Osteoblast (primary cell): ENCODE measurements around the gene MAP3K9. TPM values are rescaled to one million over a fixed set of nuclear protein-coding genes. Genes with fewer than 3 reads are reported as not detected.
A peak's percentile ranks its signal among the peaks of the same experiment; 100 is the strongest.

ENCODE experiments used
- DNase-seq: peaks from one replicate; pipeline ENCODE4 v3.0.0; 2011; ENCODE audit warnings: low spot score, mixed read lengths; ENCODE audit not compliant: insufficient read length; ENCODE audit errors: missing footprints
- H2AFZ ChIP-seq: 2 replicates; pipeline ENCODE4 v1.6.0; 2011; ENCODE audit warnings: mild to moderate bottlenecking, low read length
- H3K27ac ChIP-seq: 2 replicates; pipeline ENCODE4 v1.5.1; 2011; ENCODE audit warnings: mild to moderate bottlenecking, low read depth, low read length, moderate library complexity
- H3K27me3 ChIP-seq: 2 replicates; pipeline ENCODE4 v1.6.0; 2012; ENCODE audit warnings: mild to moderate bottlenecking, control low read depth, inconsistent platforms, low read length, moderate library complexity; ENCODE audit not compliant: insufficient read depth
- H3K36me3 ChIP-seq: 2 replicates; pipeline ENCODE4 v1.5.1; 2011; ENCODE audit warnings: mild to moderate bottlenecking, low read length, control low read depth, moderate library complexity; ENCODE audit not compliant: insufficient read depth
- H3K4me1 ChIP-seq: 2 replicates; pipeline ENCODE4 v1.5.1; 2011; ENCODE audit warnings: mild to moderate bottlenecking, low read length, control low read depth, moderate library complexity; ENCODE audit not compliant: insufficient read depth
- H3K4me2 ChIP-seq: 2 replicates; pipeline ENCODE4 v1.6.0; 2011; ENCODE audit warnings: mild to moderate bottlenecking, low read length; ENCODE audit not compliant: insufficient read depth
- H3K4me3 ChIP-seq: fragments of 200-600 bp; sonication (generic); 3 replicates; pipeline ENCODE4 v1.5.1; 2012; ENCODE audit warnings: mild to moderate bottlenecking, low read length, inconsistent platforms; ENCODE audit not compliant: insufficient read depth
- H3K79me2 ChIP-seq: 2 replicates; pipeline ENCODE4 v1.6.0; 2012; ENCODE audit warnings: mild to moderate bottlenecking, low read length, control low read depth, inconsistent platforms; ENCODE audit not compliant: insufficient read depth
- H3K9me3 ChIP-seq: 2 replicates; pipeline ENCODE4 v1.5.1; 2011; ENCODE audit warnings: low read depth, low read length, control low read depth
- H4K20me1 ChIP-seq: 2 replicates; pipeline ENCODE4 v1.6.0; 2012; ENCODE audit warnings: mild to moderate bottlenecking, low read length, control low read depth; ENCODE audit not compliant: insufficient read depth
- CTCF ChIP-seq: IDR thresholded peaks from 2 replicates; pipeline ENCODE4 v1.5.1; 2011; ENCODE audit warnings: mild to moderate bottlenecking, low read depth, low read length, moderate library complexity; ENCODE audit errors: extremely low read depth
- total RNA-seq: library from RNA; depleted of rRNA; stranded (reverse); fragments of >200 nt; gene quantifications from 2 replicates; pipeline ENCODE4 v1.2.3, GENCODE V29; 2012

MAP3K9 gene
- total RNA-seq, 1 donor: under 0.01 TPM

DNA sequence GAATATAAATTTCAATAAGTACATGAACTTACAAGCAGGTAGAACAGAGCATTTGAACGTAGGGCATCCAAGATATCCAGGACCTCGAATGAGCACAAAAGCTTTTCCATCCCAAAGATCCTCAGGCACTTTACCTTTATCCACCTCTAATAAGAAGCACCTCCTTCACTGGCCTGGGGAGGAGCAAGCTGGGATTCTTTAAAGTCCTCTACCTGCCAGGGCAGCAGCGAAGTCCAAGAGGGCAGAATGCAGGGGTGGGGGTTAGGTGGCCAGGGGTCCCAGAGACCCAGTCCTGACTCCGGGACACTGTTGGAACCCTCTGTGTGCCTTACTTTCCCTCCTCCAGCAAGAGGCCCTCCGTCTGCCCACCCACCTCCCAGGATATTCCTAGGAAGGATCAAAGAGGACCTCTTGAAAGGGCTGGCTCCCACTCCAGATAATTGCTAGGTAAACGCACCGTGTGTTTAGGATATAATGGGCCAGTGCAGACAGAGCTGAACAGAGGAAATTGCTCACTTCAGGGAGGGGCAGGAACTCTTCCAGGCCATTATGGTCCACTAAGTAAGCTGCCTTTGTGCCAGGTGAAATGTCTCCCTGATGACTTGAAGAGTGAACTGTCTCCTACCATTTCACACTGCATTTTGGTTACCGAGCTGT, 99.5 kb downstream of the MAP3K9 start:
- Histone ChIP-seq H4K20me1 (no peaks in the 10 kb centered on the region), H2AFZ (peak overlapping the region; percentile 8), H3K27me3 (peaks cover 13% of the 10 kb centered on the region), H3K36me3 (no peaks in the 10 kb centered on the region), H3K79me2 (no peaks in the 10 kb centered on the region), H3K27ac (no peak overlapping the region), H3K4me3 (no peak overlapping the region), H3K9me3 (no peaks in the 10 kb centered on the region), H3K4me1 (peaks cover 23% of the 10 kb centered on the region), H3K4me2 (no peak overlapping the region)
- DNase-seq: peak; percentile 41
- no peak for TF ChIP-seq CTCF

DNA sequence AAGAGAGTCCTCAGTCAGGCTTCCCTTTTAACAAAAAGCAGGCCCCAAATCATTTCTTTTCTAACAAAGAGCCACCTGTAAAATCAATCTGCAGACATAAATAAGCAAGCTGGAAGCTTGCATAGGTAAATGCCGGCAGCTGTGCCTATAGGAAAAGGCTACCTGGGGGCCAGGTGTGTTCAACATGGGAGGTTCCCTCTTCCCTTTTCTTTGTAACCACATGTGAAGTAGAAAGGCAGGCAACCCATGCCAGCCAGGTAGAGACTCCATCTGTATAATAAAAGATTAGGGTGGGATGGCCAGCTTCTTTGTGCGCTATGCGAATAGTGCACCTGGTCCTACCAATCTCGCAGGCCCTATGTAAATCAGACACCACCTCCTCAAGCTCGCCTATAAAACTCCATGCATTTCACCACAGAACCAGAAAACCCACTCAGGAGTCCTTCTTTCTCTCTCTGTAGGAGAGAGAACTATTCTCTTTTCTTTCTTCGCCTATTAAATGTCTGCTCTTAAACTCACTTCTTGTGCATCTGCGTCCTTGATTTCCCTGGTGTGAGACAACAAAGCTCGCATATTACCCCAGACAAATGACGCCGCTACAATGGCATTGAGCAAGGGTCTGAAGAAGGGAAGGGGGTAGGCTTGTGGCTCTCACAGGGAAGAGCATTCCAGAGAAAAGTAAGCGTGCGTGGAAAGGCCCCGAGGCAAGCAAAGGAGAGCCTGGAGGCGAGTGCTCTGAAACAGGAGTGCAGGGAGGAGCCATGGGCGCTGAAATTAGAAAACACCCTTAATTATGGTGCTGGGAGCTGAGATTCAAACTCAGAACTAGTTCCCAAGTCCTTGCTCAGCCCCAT, 100.4 kb downstream of the MAP3K9 start:
- TF ChIP-seq CTCF: no peak
- Histone ChIP-seq H3K79me2 (no peaks in the 10 kb centered on the region), H3K36me3 (no peaks in the 10 kb centered on the region), H3K4me3 (no peak overlapping the region), H3K4me1 (peaks cover 23% of the 10 kb centered on the region), H4K20me1 (no peaks in the 10 kb centered on the region), H3K27me3 (peaks cover 17% of the 10 kb centered on the region), H3K9me3 (no peaks in the 10 kb centered on the region), H3K27ac (no peak overlapping the region), H3K4me2 (no peak overlapping the region), H2AFZ (no peak overlapping the region)
- no peak for DNase-seq

GRCh38 chr14:70707138-70708038, 101.9 kb downstream of the MAP3K9 start:
- H3K27me3 ChIP-seq: peaks cover 17% of the 10 kb centered on the region
- no peak overlapping the region for H3K27ac ChIP-seq
- no peaks in the 10 kb centered on the region for H4K20me1 ChIP-seq
- no peaks in the 10 kb centered on the region for H3K9me3 ChIP-seq
- no peak overlapping the region for H3K4me2 ChIP-seq
- H3K79me2 ChIP-seq: no peaks in the 10 kb centered on the region
- no peaks in the 10 kb centered on the region for H3K36me3 ChIP-seq
- DNase-seq: peak; percentile 80
- H3K4me3 ChIP-seq: no peak overlapping the region
- TF ChIP-seq CTCF: no peak
- no peak overlapping the region for H2AFZ ChIP-seq
- peaks cover 18% of the 10 kb centered on the region for H3K4me1 ChIP-seq
